Kidney (tissue), 22 donors: ENCODE results near the gene CSTB. TPM values are rescaled to one million over a fixed set of nuclear protein-coding genes. Genes with fewer than 3 reads are reported as not detected.

Experiments
- DNase-seq, 5 donors: peaks; one replicate each; pipeline ENCODE4 v3.0.0-alpha.2; 2013 to 2020
- FAIRE-seq: peaks from 2 replicates; lab custom pipeline; 2012; peaks lifted over from hg19 to GRCh38; lab: Jason Lieb, UNC
- H3K27ac ChIP-seq, 2 donors: one replicate each; pipeline ENCODE4 v1.7.0; 2013; ENCODE audit warnings: low read depth in 2 of 2, low read length in 2 of 2, inconsistent platforms in 1 of 2
- H3K27me3 ChIP-seq: one replicate; pipeline ENCODE4 v1.7.1; 2013; ENCODE audit warnings: low read length, inconsistent platforms; ENCODE audit not compliant: control insufficient read depth, insufficient read depth
- H3K36me3 ChIP-seq, 3 donors: one replicate each; pipeline versions ENCODE4 v1.7.0 to v1.7.1; 2013; ENCODE audit warnings: low read length in 3 of 3, control low read depth in 1 of 3, inconsistent platforms in 1 of 3; ENCODE audit not compliant: insufficient read depth in 3 of 3, control insufficient read depth in 2 of 3
- H3K4me1 ChIP-seq, 3 donors: one replicate each; pipeline versions ENCODE4 v1.7.0 to v1.7.1; 2013; ENCODE audit warnings: low read length in 3 of 3, inconsistent platforms in 1 of 3, low read depth in 1 of 3; ENCODE audit not compliant: control insufficient read depth in 2 of 3, insufficient read depth in 2 of 3
- H3K4me3 ChIP-seq, 3 donors: one replicate each; pipeline versions ENCODE4 v1.7.0 to v1.8.1; 2013; ENCODE audit warnings: low read length in 3 of 3, control low read depth in 1 of 3, inconsistent platforms in 1 of 3
- H3K9ac ChIP-seq, 3 donors: one replicate each; pipeline versions ENCODE4 v1.7.0 to v1.7.1; 2013; ENCODE audit warnings: low read length in 3 of 3, control low read depth in 1 of 3, inconsistent platforms in 1 of 3
- H3K9me3 ChIP-seq, 3 donors: one replicate each; pipeline versions ENCODE4 v1.7.0 to v1.7.1; 2013; ENCODE audit warnings: low read length in 3 of 3, control low read depth in 1 of 3, inconsistent platforms in 1 of 3; ENCODE audit not compliant: control insufficient read depth in 2 of 3, insufficient read depth in 1 of 3
- CTCF ChIP-seq: IDR thresholded peaks from 3 replicates; pipeline ENCODE4 v1.5.1; 2012; ENCODE audit warnings: mild to moderate bottlenecking, moderate library complexity, borderline replicate concordance; ENCODE audit not compliant: insufficient read depth; ENCODE audit errors: extremely low read depth
- intact Hi-C: fragments of 100-400 bp; cut with DNase I; formaldehyde crosslinking; loops from one replicate; pipeline ENCODE4 v1.11.1; 2022
- long read RNA-seq, 10 donors: library from polyadenylated mRNA in 1 of 10; unstranded in 1 of 10; transcript quantifications; one replicate each; pipeline ENCODE4 v2.0.0 and lab custom pipeline, GENCODE V29; 2021 to 2026
- polyA plus RNA-seq: library from polyadenylated mRNA; stranded (reverse); fragments of 350-450 nt; fragmentation: Illumina TruSeq; extraction: RNeasy Lipid Tissue Mini Kit (QIAGEN cat#74804); gene quantifications from one replicate; pipeline ENCODE4 v1.2.3, GENCODE V29; 2014; ENCODE audit warnings: low read depth, low replicate concordance; ENCODE audit not compliant: insufficient read depth
- total RNA-seq: library from RNA; stranded (reverse); fragmentation: NEBNext Ultra II Directional; extraction: Animal tissue kit (Norgen Biotek cat#: 25700); gene quantifications from one replicate; pipeline ENCODE4 v1.2.1, GENCODE V29; 2021
- donor health status: control.
- donor health status: control.
- donor health status: control.
- donor health status: control.
- donor health status: control.
- donor health status: DM: yes; HTN: yes; CAD: no.
- donor health status: Normal renal cell carcinoma (clear cell type).

The CSTB gene
- 74.5 TPM for total RNA-seq
- 97.8 TPM for polyA plus RNA-seq
- long read RNA-seq, donor 1, transcript CSTB-201 (3 exons, 2,164 nt): major isoform, 75 of 117 reads
- long read RNA-seq, donor 1, transcript CSTB-202 (1 exons, 3,744 nt): minor isoform, 33 of 117 reads
- long read RNA-seq, donor 1, partial matches to known transcripts: 9 of 117 reads
- long read RNA-seq, donor 1, other reads (novel, unspliced or antisense): 0 of 117 reads
- long read RNA-seq, donor 2, transcript CSTB-202 (1 exons, 3,744 nt): minor isoform, 5 of 92 reads
- long read RNA-seq, donor 2, transcript CSTB-201 (3 exons, 2,164 nt): major isoform, 78 of 92 reads
- long read RNA-seq, donor 2, partial matches to known transcripts: 6 of 92 reads
- long read RNA-seq, donor 2, other reads (novel, unspliced or antisense): 0 of 92 reads
- long read RNA-seq, donor 3, transcript CSTB-201 (3 exons, 2,164 nt): major isoform, 160 of 200 reads
- long read RNA-seq, donor 3, transcript CSTB-202 (1 exons, 3,744 nt): minor isoform, 24 of 200 reads
- long read RNA-seq, donor 3, partial matches to known transcripts: 14 of 200 reads
- long read RNA-seq, donor 3, other reads (novel, unspliced or antisense): 0 of 200 reads
- long read RNA-seq, donor 4, transcript CSTB-201 (3 exons, 2,164 nt): major isoform, 73 of 82 reads
- long read RNA-seq, donor 4, transcript CSTB-202 (1 exons, 3,744 nt): minor isoform, 8 of 82 reads
- long read RNA-seq, donor 4, partial matches to known transcripts: 0 of 82 reads
- long read RNA-seq, donor 4, other reads (novel, unspliced or antisense): 0 of 82 reads
- long read RNA-seq, donor 5, transcript CSTB-201 (3 exons, 2,164 nt): major isoform, 12 of 13 reads
- long read RNA-seq, donor 5, partial matches to known transcripts: 0 of 13 reads
- long read RNA-seq, donor 5, other reads (novel, unspliced or antisense): 0 of 13 reads
- long read RNA-seq, donor 6, transcript CSTB-202 (1 exons, 3,744 nt): minor isoform, 34 of 311 reads
- long read RNA-seq, donor 6, transcript CSTB-201 (3 exons, 2,164 nt): major isoform, 235 of 311 reads
- long read RNA-seq, donor 6, partial matches to known transcripts: 39 of 311 reads
- long read RNA-seq, donor 6, other reads (novel, unspliced or antisense): 0 of 311 reads
- long read RNA-seq, donor 7, transcript CSTB-202 (1 exons, 3,744 nt): minor isoform, 14 of 100 reads
- long read RNA-seq, donor 7, transcript CSTB-201 (3 exons, 2,164 nt): major isoform, 82 of 100 reads
- long read RNA-seq, donor 7, partial matches to known transcripts: 2 of 100 reads
- long read RNA-seq, donor 7, other reads (novel, unspliced or antisense): 1 of 100 reads
- long read RNA-seq, donor 8, transcript CSTB-202 (1 exons, 3,744 nt): minor isoform, 23 of 127 reads
- long read RNA-seq, donor 8, transcript CSTB-201 (3 exons, 2,164 nt): major isoform, 90 of 127 reads
- long read RNA-seq, donor 8, partial matches to known transcripts: 13 of 127 reads
- long read RNA-seq, donor 8, other reads (novel, unspliced or antisense): 0 of 127 reads
- long read RNA-seq, donor 9, transcript CSTB-201 (3 exons, 2,164 nt): major isoform, 50 of 75 reads
- long read RNA-seq, donor 9, transcript CSTB-202 (1 exons, 3,744 nt): minor isoform, 15 of 75 reads
- long read RNA-seq, donor 9, partial matches to known transcripts: 9 of 75 reads
- long read RNA-seq, donor 9, other reads (novel, unspliced or antisense): 0 of 75 reads
- long read RNA-seq, donor 10, transcript CSTB-201 (3 exons, 2,164 nt): major isoform, 102 of 149 reads
- long read RNA-seq, donor 10, transcript CSTB-202 (1 exons, 3,744 nt): minor isoform, 30 of 149 reads
- long read RNA-seq, donor 10, partial matches to known transcripts: 15 of 149 reads
- long read RNA-seq, donor 10, other reads (novel, unspliced or antisense): 0 of 149 reads

GRCh38 chr21:43775795-43776430 lies at the start of gene CSTB:
CSTB (minus strand) TSS chr21:43776308; CDS start chr21:43776269, 39 bp downstream.
- Histone ChIP-seq H3K9ac (peak within 1 kb of the TSS; percentile 33 to 94 (median 91)), H3K36me3 (peaks cover 0 to 4% (median 3%) of the 10 kb centered on the region in 3 donors), H3K9me3 (no peaks in the 10 kb centered on the region), H3K4me3 (peak within 1 kb of the TSS; percentile 63 to 83 (median 76)), H3K4me1 (peaks cover 0 to 4% (median 0%) of the 10 kb centered on the region in 3 donors), H3K27ac (peak within 1 kb of the TSS; percentile 77 to 89), H3K27me3 (no peaks in the 10 kb centered on the region)
- DNase-seq: peak in 4 of 5 donors; percentile 85 to 96 (median 86)
- no peak for FAIRE-seq
- intact Hi-C loops: no loop called here
- TF ChIP-seq CTCF: peak; percentile 3

- Histone ChIP-seq H3K9me3 (no peaks in the 10 kb centered on the region), H3K9ac (no peak overlapping the region), H3K27me3 (no peaks in the 10 kb centered on the region), H3K36me3 (no peaks in the 10 kb centered on the region), H3K4me1 (no peaks in the 10 kb centered on the region), H3K27ac (no peak overlapping the region), H3K4me3 (no peak overlapping the region)
- DNase-seq (peak in 1 of 5 donors; percentile 61), FAIRE-seq (no peak)
- intact Hi-C loops: no loop called here
- no peak for TF ChIP-seq CTCF
Measured at GRCh38 chr21:43825242-43825935, 49.3 kb upstream of the CSTB start.
